Measurements from ENCODE around the gene PARD3B.

The PARD3B gene

GRCh38 chr2:205556841-205557539 is 1011.7 kb downstream of the PARD3B start:
- DNase-seq, result no peak

- DNase-seq, result no peak
Observed at GRCh38 chr2:205557873-205558272, 1012.6 kb downstream of the PARD3B start.

DNA sequence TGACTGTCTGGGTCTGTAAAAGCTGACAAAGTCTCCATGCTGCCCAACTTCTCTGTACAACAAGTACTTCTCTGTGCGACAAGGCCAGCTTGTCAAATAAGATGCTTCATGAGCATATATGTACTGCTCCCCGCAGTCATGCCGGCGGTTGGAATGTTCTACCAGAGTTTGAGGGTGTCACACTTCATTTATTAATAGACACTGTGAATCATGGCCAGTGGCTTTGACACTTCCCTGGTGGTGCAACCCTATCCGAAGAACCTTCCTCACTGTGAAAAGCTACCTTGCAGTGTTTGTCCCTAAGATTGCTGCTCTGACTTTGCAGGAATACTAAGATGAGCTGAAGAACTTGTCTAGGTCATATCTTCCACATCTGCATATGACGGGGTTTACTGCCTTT is 1016.2 kb downstream of the PARD3B start:
- DNase-seq, result no peak

GRCh38 chr2:205563646-205564045 is 1018.4 kb downstream of the PARD3B start:
- no peak for DNase-seq

DNA sequence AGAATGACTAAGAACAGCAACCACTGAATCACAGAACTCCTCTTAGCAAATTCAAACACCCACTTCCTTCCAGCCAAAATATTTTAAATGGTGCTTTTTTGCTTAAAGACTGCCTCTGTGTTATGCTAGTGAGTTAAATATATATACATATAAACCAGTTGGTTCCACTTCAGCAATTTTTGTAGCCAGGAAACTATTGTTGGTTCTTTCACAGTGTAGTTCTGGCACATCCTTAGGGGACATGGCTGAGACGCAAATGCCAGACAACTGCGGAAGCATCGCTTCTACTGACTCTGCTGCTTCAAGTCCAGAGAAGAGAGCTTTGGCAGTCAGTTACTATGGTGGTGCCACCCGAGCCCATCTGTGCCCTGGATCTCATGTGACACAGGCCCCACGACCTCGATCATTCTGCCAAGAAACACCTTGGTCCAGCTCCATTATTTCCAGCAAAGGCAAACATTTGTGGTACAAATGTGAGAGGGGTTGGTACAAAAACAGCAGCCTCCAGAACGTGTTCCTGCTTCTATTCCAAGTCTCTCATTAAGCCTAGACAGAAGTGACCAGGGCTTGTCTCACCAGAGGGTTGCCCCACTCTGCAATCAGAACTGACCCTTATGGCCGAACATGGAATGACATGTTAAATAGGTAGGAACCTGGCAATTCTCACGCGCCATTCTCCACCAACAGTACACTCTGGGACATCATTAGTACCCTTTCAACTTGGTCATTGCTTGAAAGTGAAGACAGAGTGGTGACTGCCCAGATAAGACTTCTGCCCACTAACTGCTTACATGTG is 1019.3 kb downstream of the PARD3B start:
- no peak for DNase-seq

GRCh38 chr2:205565142-205565522 is 1019.9 kb downstream of the PARD3B start:
- DNase-seq, result no peak

- no peak for DNase-seq
Observed at GRCh38 chr2:205566606-205567168, 1021.4 kb downstream of the PARD3B start.

DNA sequence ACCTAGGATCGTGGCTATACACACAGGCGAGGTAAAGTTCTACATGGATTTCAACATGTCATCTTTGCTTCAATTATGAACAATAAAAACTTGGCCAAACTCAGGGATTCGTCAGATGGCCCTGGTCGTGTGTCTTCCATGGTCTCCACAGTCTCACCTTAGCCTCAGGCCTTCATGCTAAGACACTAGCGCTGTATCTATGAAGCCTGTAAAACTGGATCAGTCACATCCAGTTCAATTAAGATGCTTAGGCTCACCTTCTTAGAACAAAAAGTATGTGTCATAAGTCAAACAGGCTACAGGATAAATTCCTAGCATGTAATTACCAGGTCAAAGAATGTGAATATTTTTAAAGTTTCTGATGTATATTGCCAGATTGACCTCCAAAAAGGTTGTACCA is 1023.3 kb downstream of the PARD3B start:
- DNase-seq, result no peak

- no peak for DNase-seq
Observed at GRCh38 chr2:205570648-205571047, 1025.4 kb downstream of the PARD3B start.

DNA sequence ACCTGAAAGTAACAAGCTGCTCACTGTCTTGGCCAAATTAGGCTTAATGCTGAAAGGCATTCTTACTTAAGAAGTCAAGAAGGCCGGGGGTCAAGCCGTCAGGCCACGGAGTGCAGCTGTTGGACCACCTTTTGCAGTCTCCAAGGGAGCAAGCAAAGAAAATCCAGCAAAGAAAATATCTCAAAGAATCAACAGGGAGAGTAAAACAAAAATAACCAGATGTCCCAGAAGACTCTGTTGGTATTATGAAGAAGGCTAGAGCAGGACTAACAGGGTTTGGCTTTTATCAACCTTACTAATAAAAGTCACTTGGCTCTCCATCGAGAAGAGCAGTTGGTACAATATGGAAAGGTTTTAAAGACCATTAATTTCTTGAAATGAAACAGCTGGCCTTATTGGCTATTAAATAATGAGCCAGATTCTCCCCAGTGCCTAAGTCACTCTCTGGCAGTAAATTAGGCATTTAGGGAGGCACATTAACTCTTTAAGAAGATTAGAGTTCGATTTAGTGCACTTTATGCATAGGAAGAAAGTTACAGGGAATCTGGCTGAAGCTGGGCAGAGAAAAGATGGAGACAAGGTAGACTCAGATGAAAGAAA is 1026.2 kb downstream of the PARD3B start:
- DNase-seq, result no peak

GRCh38 chr2:205574001-205574400 is 1028.7 kb downstream of the PARD3B start:
- no peak for DNase-seq

- no peak for DNase-seq
Observed at GRCh38 chr2:205579335-205579734, 1034.1 kb downstream of the PARD3B start.

DNA sequence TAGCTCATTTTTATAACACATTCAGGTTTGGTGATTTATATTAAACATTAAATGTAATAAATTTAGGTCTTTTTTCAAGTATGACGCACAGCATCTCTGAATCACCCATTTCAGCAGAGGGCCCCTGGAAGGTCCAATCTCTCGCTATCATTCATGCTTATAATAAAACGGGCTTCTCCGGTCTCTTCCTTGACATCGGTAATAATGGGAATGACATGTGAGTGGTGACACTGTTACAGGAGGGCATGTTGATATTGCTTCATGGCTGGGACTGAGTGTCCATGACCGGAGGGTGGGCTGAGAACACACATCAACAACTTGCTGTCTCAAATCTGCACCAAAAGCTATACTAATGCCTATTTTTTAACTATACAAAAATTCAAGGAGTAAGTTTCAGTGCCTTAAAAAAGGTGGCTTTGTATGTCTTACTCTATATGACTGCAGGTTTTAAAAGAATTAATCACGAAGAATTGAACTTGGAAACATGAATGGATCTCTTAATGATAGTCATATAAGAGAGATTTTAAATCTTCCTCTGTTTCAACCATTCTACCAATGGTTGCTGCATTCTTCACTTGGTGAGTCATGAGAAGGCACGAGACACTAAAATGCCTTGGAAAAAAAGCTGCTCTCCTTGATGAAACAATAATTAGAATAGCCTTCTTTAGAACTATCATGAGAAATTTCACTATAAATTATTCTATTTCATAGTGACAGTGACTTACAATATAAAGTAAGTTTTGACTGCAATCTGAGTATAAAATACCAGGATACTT is 1035.1 kb downstream of the PARD3B start:
- DNase-seq, result no peak

- no peak for DNase-seq
Observed at GRCh38 chr2:205582366-205582765, 1037.1 kb downstream of the PARD3B start.

DNA sequence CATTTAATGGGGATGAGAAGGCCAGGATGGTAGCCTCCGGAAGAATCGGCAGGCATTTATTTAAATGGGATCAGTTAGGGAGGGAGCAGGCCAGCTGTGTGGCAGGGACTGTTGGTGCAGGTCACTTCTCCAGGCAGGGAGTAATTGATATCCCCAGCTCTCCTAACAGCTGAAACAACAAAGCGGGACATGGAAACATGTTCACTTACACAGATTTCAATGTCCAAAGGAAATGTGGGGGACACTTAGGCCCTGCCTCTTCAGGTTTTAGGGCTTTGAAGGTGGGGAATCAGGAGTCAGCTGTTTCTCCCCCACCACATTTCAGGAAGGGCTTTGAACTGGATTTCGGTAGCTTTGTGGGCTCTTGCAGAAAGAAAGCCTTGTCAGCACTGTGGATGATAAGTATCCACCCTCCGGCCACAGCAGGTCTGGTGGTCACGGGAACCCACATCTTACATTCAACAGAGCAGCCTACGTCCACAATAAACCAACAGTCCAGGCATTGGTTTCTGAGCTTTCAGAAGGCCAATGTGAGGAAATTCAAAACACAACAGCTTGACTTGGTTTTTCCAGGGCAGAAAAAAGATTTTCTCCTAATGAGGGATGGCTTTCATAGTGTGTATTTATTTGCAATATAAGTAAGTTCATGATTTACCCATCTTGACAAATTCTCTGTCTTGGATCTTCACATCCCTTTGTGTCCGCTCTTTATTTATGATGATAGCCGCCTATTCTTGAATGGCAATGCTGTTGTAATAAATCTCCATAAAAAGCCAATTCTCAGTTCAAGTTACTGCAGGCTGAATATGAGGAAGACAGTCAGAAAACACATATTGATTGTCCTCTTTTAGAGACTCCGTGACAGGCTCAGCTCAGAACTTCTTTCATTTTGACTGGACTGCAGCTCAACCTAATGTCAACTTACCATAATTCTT is 1040.4 kb downstream of the PARD3B start:
- DNase-seq, result no peak

DNA sequence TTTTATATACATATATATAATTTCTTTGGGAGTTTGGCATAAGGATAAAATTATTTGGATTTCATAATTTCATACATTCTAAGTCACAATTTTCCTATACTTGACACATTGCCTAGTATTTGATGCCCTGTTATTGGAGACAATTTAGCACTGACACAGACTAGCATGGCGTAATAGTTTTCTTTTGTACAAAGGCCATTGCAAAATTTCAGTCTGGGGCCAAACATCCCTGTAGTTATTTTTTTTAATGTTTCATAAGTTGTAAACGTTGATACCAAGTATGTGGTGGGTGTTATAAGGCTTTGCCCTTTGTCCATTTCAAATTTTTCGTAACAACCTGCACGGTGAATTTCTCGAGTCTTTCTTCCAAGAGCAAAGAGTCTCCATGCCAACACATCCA is 1041.4 kb downstream of the PARD3B start:
- no peak for DNase-seq

DNA sequence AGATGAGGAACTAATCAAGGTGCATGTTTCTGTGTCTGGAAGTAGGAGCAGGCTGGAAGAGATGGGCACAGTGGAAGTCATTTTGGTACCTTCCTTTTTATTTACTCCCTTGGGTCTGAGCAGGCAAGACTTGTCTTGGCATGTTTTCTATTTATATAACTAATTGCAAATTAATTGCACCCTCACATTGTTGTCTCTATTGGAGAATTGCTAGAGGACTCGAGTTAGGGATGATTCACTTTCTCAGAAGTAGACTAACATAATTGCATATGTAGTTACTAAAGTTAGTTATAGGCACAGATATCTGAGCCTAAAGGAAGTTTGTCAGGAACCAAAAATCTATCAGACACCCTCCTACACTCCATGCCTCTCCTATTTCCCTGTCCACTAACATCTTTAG is 1044.2 kb downstream of the PARD3B start:
- no peak for DNase-seq

DNA sequence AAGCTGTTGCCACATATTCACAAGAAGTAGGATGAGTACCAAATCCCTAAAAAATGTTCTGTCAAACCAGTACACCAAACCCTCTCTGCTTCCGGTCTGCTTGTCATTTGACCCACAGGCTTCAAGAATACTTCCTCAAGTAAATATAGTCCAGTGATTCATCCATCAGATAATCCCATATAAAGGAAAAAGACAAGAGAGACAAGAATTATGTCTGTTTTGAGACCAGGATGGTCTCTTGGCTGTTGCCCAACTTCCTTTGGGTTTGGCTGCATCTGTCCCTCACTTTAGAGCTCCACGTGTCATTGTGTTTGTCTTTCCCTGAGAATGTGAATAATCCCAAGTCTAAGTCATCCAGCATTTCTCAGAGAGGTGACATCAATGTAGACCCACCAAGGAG is 1045.5 kb downstream of the PARD3B start:
- no peak for DNase-seq

GRCh38 chr2:205593891-205594290 is 1048.6 kb downstream of the PARD3B start:
- DNase-seq, result no peak

- no peak for DNase-seq
Observed at GRCh38 chr2:205596581-205596980, 1051.3 kb downstream of the PARD3B start.

GRCh38 chr2:205605638-205606304 is 1060.5 kb downstream of the PARD3B start:
- no peak for DNase-seq
